Peyer's patch (tissue), 4 donors: ENCODE results near the gene THRSP.

Experiments used
- CTCF ChIP-seq, 6 experiments: fragments of 450-650 bp in 4 of 6; fragments of 200-600 bp in 2 of 6; sonication (generic) in 1 of 6; IDR thresholded peaks; one replicate each; pipeline ENCODE4 v1.5.1; 2017 to 2019; ENCODE audit warnings: antibody characterized with exemption in 6 of 6, mild to moderate bottlenecking in 3 of 6, moderate library complexity in 1 of 6
- POLR2A ChIP-seq, 2 donors: fragments of 450-650 bp; IDR thresholded peaks; one replicate each; pipeline ENCODE4 v1.5.1; 2017; ENCODE audit warnings: antibody characterized with exemption in 2 of 2, mild to moderate bottlenecking in 2 of 2, moderate library complexity in 2 of 2

- TF ChIP-seq CTCF (IDR thresholded peaks at IDR 0.05) (no peak), POLR2A (IDR thresholded peaks at IDR 0.05) (no peak)
Measured at GRCh38 chr11:78015878-78016277, 47.8 kb upstream of the THRSP start.
